ENCODE results near the gene QKI. TPM values are rescaled to one million over a fixed set of nuclear protein-coding genes. Genes with fewer than 3 reads are reported as not detected.
"Not testable (repeated sequence)": the region's sequence is repeated elsewhere in the genome, so short reads cannot be mapped to it uniquely, and the experiment has no call there.

The QKI gene
- total RNA-seq, 4 donors from 2014 or later = 283 to 425 (median 344) TPM

DNA sequence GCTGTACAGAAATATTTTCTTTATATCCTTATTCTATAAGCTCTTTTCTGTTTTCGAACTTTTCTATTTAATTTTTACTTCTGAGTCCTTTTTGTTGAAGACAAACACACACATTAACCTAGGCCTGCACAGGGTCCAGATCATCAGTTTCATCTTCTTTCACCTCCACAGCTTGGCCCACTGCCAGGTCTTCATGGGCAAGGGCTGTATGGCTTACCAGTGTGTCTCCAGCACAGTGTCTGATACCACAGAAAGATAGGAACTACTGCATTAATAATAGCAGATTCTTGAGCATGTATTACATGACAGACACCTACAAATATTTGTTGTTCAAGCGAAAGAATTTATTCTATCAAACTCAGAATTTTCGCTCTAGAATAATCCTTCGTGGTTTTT, 24.4 kb downstream of the QKI start:
- intact Hi-C loops (cut with DNase I; ENCODE audit: low total_unique reads) (no loop called here), in situ Hi-C loops (cut with MboI; ENCODE audit: low sequenced_read_pairs in 4 of 4) (loop anchor here in 3 of 4 donors (10.0 to 25.0 kb wide), 3 partner anchors 146 to 273 kb away; no protein-coding TSS in a partner anchor)
- DNase-seq (peak in 1 of 2 donors; percentile 32), ATAC-seq (peak in 1 of 2 donors; percentile 21)
- Histone ChIP-seq H3K27ac (peak overlapping the region; percentile 3 to 98 (median 52)), H3K4me1 (peaks cover 86 to 91% of the 10 kb centered on the region in 2 donors), H3K4me3 (no peak overlapping the region), H3K9me3 (no peaks in the 10 kb centered on the region), H3K27me3 (no peaks in the 10 kb centered on the region), H3K36me3 (no peaks in the 10 kb centered on the region)
- no peak for TF ChIP-seq POLR2A (IDR thresholded peaks at IDR 0.05)
- TF ChIP-seq, protein P1, sequence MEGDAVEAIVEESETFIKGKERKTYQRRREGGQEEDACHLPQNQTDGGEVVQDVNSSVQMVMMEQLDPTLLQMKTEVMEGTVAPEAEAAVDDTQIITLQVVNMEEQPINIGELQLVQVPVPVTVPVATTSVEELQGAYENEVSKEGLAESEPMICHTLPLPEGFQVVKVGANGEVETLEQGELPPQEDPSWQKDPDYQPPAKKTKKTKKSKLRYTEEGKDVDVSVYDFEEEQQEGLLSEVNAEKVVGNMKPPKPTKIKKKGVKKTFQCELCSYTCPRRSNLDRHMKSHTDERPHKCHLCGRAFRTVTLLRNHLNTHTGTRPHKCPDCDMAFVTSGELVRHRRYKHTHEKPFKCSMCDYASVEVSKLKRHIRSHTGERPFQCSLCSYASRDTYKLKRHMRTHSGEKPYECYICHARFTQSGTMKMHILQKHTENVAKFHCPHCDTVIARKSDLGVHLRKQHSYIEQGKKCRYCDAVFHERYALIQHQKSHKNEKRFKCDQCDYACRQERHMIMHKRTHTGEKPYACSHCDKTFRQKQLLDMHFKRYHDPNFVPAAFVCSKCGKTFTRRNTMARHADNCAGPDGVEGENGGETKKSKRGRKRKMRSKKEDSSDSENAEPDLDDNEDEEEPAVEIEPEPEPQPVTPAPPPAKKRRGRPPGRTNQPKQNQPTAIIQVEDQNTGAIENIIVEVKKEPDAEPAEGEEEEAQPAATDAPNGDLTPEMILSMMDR (IDR thresholded peaks at IDR 0.05 in 4 of 5, conservative IDR thresholded peaks at IDR 0.05 in 1 of 5) = no peak

- H3K27me3 ChIP-seq; H3K36me3 ChIP-seq; ATAC-seq; H3K4me3 ChIP-seq; DNase-seq; H3K9me3 ChIP-seq; intact Hi-C loops (cut with DNase I; ENCODE audit: low total_unique reads): not testable (repeated sequence)
- H3K4me1 ChIP-seq = peaks cover 85 to 91% of the 10 kb centered on the region in 2 donors
- H3K27ac ChIP-seq = peak overlapping the region; percentile 3 to 98 (median 52)
- in situ Hi-C loops (cut with MboI; ENCODE audit: low sequenced_read_pairs in 4 of 4) = loop anchor here in 3 of 4 donors (10.0 to 25.0 kb wide), 3 partner anchors 145 to 273 kb away; no protein-coding TSS in a partner anchor
Measured at GRCh38 chr6:163439390-163439789, 24.9 kb downstream of the QKI start.

GRCh38 chr6:163439997-163440396, 25.5 kb downstream of the QKI start:
- ATAC-seq = no peak
- TF ChIP-seq POLR2A (IDR thresholded peaks at IDR 0.05) = no peak
- TF ChIP-seq, protein P1 (IDR thresholded peaks at IDR 0.05 in 4 of 5, conservative IDR thresholded peaks at IDR 0.05 in 1 of 5) = no peak
- no peaks in the 10 kb centered on the region for H3K27me3 ChIP-seq
- DNase-seq = no peak
- H3K4me1 ChIP-seq = peaks cover 86 to 93% of the 10 kb centered on the region in 2 donors
- no peaks in the 10 kb centered on the region for H3K9me3 ChIP-seq
- H3K36me3 ChIP-seq = no peaks in the 10 kb centered on the region
- intact Hi-C loops (cut with DNase I; ENCODE audit: low total_unique reads) (no loop called here), in situ Hi-C loops (cut with MboI; ENCODE audit: low sequenced_read_pairs in 4 of 4) (loop anchor here in 3 of 4 donors (10.0 to 25.0 kb wide), 3 partner anchors 145 to 272 kb away; no protein-coding TSS in a partner anchor)
- peak overlapping the region; percentile 3 to 98 (median 52) for H3K27ac ChIP-seq
- no peak overlapping the region for H3K4me3 ChIP-seq

DNA sequence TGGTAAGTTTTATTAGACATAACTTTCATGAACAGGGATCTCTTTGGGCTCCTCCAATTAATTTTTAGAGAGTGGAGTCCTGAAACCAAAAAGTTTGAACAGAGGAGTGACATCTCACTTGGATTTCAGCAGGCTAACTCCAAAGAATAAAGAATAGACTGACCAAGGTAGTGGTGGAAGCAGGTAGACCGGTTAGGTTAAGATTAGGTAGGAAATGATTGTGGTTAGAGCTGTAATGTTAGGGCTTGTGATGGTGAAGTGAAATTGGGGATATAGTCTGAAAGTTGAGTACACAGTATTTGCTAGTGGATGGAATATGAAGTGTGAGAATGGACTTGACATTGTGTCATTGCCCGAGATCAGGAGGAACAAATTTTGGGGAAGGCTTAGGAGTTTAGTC, 27.8 kb downstream of the QKI start:
- no peak for DNase-seq
- Histone ChIP-seq H3K9me3 (no peaks in the 10 kb centered on the region), H3K4me1 (peaks cover 87 to 97% of the 10 kb centered on the region in 2 donors), H3K36me3 (no peaks in the 10 kb centered on the region), H3K27me3 (no peaks in the 10 kb centered on the region), H3K27ac (peak overlapping the region; percentile 64 to 98 (median 80)), H3K4me3 (no peak overlapping the region)
- no peak for TF ChIP-seq POLR2A (IDR thresholded peaks at IDR 0.05)
- TF ChIP-seq, protein P1 (IDR thresholded peaks at IDR 0.05 in 4 of 5, conservative IDR thresholded peaks at IDR 0.05 in 1 of 5) = no peak
- ATAC-seq = no peak
- intact Hi-C loops (cut with DNase I; ENCODE audit: low total_unique reads) (no loop called here), in situ Hi-C loops (cut with MboI; ENCODE audit: low sequenced_read_pairs in 4 of 4) (loop anchor here in 1 of 4 donors (25.0 kb wide), 1 partner anchor 270 kb away; no protein-coding TSS in a partner anchor)

DNA sequence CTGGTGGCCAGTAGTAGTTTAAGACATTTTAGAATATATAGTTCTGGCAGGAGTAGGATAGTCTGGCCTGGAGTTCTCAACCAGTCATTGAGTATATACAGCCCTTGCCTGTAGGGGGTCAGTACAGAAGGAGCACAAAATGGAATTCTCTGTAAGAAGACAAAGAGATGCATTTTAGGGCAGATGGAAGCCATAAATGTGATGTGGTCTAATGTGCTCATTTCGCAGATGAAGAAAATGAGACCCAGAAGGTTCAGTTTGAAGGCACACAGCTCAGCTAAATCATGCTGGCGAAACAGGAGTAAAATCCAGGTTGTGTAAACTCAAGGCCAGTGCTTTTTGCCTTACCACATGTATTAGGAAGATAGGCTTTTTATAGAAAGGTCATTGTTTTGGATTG, 29.6 kb downstream of the QKI start:
- intact Hi-C loops (cut with DNase I; ENCODE audit: low total_unique reads) (no loop called here), in situ Hi-C loops (cut with MboI; ENCODE audit: low sequenced_read_pairs in 4 of 4) (loop anchor here in 1 of 4 donors (25.0 kb wide), 1 partner anchor 268 kb away; no protein-coding TSS in a partner anchor)
- ATAC-seq = peak in 1 of 2 donors; percentile 45
- TF ChIP-seq, protein P1 (IDR thresholded peaks at IDR 0.05 in 4 of 5, conservative IDR thresholded peaks at IDR 0.05 in 1 of 5) = no peak
- TF ChIP-seq POLR2A (IDR thresholded peaks at IDR 0.05) = no peak
- Histone ChIP-seq H3K27ac (peak overlapping the region; percentile 64 to 98 (median 80)), H3K4me1 (peaks cover 91 to 97% of the 10 kb centered on the region in 2 donors), H3K4me3 (peak overlapping the region in 1 of 4 donors; percentile 20), H3K36me3 (no peaks in the 10 kb centered on the region), H3K27me3 (no peaks in the 10 kb centered on the region), H3K9me3 (no peaks in the 10 kb centered on the region)
- no peak for DNase-seq

Measured in gastrocnemius medialis (tissue), 4 donors.